Panc1 (cell line): ENCODE data around the gene HINT3.

Experiments
- CTCF ChIP-seq: fragments of 450-650 bp; IDR thresholded peaks from 2 replicates; pipeline ENCODE4 v1.5.1; 2017; ENCODE audit warnings: mild to moderate bottlenecking
- POLR2AphosphoS5 ChIP-seq: IDR thresholded peaks from 2 replicates; pipeline ENCODE4 v1.6.1; 2012; ENCODE audit warnings: mild to moderate bottlenecking, low read depth, low read length, moderate library complexity
- REST ChIP-seq, 2 experiments: IDR thresholded peaks; 2 replicates each; pipeline ENCODE4 v1.6.1; 2011 to 2012; ENCODE audit warnings: low read depth in 2 of 2, control low read depth in 1 of 2, low read length in 1 of 2, mild to moderate bottlenecking in 1 of 2, moderate library complexity in 1 of 2; ENCODE audit not compliant: insufficient read depth in 1 of 2
- SIN3A ChIP-seq: IDR thresholded peaks from 2 replicates; pipeline ENCODE4 v1.6.1; 2012; ENCODE audit warnings: low read depth, mild to moderate bottlenecking, low read length, moderate library complexity, borderline replicate concordance; ENCODE audit not compliant: insufficient read depth
- TCF7L2 ChIP-seq: IDR thresholded peaks from 2 replicates; pipeline ENCODE4 v1.6.1; 2011; ENCODE audit warnings: mild to moderate bottlenecking, low read depth, low read length, inconsistent platforms

- TF ChIP-seq CTCF (no peak), REST (IDR thresholded peaks at IDR 0.05; ENCODE audit: insufficient read depth in 1 of 2, low read depth in 2 of 2, low read length in 1 of 2) (no peak), POLR2AphosphoS5 (no peak), SIN3A (no peak), TCF7L2 (no peak)
These were observed 10.0 kb downstream of the HINT3 start for GRCh38 chr6:125966569-125966968.
